Femur (tissue), 1 donor: Measurements from ENCODE around the gene RGS13.
"Not testable (repeated sequence)": the region's sequence is repeated elsewhere in the genome, so short reads cannot be mapped to it uniquely, and the experiment has no call there.

Source experiments
- DNase-seq: peaks from one replicate; pipeline ENCODE4 v3.0.0-alpha.2; 2017

Gene RGS13

DNA sequence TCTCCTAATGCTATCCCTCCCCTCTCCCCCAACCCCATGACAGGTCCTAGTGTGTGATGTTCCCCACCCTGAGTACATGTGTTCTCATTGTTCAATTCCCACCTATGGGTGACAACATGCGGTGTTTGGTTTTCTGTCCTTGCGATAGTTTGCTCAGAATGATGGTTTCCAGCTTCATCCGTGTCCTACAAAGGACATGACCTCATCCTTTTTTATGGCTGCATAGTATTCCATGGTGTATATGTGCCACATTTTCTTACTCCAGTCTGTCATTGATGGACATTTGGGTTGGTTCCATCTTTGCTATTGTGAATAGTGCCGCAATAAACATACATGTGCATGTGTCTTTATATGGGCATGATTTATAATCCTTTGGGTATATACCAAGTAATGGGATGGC lies 47.1 kb downstream of the RGS13 start:
- DNase-seq, result not testable (repeated sequence)

GRCh38 chr1:192689459-192689858 lies 53.5 kb downstream of the RGS13 start:
- no peak for DNase-seq

DNA sequence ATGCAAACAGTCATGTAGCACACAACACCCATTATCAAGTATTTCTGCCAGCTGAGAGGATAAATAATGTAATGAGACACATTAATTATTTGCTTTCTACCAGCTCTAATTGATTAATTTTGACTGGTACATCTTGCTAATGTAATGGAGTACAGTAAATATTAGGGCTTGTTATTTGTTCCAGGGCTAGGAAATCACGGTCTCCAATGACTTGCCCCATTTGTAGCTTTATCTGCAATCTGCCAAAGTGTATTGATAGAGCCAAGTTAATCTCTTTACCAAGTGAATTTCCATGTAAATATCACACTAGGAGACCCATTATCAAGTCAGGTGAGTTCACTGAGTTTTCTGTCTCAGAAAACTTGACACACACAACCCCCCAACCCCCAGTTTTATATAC lies 55.1 kb downstream of the RGS13 start:
- DNase-seq, result no peak

GRCh38 chr1:192696082-192696481 lies 60.1 kb downstream of the RGS13 start:
- no peak for DNase-seq

GRCh38 chr1:192697771-192698170 lies 61.8 kb downstream of the RGS13 start:
- no peak for DNase-seq

DNA sequence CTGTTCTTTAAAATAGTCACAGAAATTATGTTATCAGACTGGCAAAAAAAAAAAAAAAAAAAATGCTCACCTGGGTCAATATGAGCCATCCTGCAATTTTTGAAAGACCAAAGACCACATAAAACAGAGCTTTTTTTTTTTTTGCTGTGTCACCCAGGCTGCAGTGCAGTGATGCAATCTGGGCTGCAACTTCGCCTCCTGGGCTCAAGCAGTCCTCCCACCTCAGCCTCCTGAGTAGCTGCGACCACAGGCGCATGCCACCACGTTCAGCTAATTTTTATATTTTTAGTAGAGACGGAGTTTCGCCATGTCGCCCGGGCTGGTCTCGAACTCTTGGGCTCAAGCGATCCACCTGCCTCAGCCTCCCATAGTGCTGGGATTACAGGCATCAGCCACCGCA lies 62.8 kb downstream of the RGS13 start:
- DNase-seq, result no peak

DNA sequence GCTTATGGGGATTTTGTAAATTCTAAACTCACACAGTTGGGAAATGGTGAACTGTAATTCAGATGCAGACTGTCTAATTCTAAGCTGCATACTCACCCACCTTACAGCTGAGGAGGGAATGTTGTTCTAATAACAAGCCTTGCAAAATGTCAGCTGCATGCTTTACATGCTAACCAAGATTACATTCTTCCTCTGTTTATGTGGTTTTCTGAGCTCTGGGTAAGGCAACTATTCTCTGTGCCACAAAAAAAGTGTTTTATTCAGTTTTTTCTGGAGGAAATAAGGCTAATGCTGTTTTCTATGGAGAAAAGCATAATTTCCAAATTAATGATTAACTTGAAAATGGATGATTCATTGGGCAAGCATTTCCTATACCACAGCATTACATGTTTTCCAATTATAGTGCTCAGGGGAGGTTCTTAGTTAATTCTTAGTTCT lies 64.9 kb downstream of the RGS13 start:
- DNase-seq, result no peak

DNA sequence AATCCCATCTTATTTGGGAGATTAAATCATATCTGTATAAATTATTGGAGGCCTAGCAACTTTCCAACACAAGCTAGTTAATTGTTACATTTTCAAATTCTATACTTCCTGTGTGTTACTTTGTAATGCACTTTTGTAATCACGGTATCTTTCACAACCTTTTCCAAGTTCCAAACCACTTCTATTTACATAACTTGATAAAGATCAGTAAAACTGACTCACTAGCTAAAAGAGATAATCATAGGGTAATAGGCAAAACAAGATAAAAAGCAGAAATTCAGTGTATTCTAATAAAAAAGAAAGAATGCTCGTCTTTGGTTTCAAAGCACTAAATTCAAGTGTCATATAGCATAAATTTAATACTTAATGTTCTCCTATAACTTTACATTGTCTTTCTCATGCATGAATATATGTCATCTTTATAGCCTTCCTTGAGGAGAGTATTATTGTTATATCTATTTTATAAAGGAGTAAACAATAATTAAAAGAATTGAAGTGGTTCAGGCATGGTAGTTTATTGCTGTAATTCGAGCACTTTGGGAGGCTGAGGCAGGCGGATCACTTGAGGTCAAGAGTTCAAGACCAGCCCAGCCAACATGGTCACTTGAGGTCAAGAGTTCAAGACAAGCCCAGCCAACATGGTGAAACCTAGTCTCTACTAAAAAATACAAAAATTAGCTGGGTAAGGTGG lies 66.4 kb downstream of the RGS13 start:
- no peak for DNase-seq

DNA sequence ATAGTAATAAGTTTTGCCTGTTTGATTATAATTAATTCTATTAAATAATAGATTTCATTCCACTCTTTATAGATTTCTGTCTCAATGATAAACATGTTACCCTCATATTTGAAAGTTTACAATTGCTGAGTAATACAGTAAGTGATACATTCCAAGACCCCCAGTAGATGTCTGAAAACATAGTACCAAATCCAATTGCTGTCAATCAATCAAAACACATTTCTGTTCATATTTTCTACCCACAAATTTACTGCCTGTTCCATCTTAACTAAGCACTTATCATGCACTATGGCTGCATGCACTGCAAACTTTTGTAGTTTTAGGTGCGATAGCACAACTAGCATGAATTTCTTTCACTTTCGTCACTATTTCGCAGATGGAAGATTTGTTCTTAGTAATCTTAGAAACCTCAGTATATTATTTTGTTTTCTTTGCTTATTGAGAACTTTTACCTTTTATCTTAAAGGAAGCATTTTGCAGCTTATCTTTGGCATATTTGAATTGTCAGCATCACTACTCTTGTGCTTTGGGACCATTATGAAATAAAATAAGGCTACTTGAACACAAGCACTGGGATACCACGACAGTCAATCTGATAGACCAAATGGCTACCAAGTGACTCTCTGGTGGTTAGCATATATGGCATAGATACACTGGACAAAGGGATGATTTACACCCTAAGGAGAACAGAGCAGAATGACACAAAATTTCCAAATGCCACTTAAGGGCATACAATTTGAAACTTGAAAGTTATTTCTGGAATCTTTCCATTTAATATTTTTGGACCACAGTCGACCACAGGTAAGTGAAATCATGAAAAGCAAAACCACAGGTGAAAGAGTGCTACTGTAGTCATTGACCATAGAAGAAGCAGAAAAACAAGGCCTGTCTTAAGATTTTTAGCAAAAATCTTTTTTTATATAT lies 67.6 kb downstream of the RGS13 start:
- no peak for DNase-seq

DNA sequence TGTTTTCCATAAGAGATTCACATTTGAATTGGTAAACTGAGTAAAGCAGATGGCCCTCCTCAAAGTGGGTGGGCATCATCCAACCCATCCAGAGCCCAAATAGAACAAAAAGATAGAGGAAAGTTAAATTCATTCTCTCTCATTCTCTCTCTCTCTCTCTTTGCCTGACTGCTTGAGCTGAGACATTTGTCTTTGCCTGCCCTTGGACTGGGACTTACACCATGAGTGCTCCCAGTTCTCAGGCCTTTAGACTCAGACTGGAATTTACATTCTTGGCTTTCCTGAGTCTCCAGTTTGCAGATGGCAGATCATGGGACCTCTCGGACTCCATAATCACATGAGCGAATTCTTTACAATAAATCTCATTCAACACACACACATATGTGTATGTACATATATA lies 69.6 kb downstream of the RGS13 start:
- DNase-seq, result no peak

- no peak for DNase-seq
Measured at GRCh38 chr1:192706936-192707335, 71.0 kb downstream of the RGS13 start.

DNA sequence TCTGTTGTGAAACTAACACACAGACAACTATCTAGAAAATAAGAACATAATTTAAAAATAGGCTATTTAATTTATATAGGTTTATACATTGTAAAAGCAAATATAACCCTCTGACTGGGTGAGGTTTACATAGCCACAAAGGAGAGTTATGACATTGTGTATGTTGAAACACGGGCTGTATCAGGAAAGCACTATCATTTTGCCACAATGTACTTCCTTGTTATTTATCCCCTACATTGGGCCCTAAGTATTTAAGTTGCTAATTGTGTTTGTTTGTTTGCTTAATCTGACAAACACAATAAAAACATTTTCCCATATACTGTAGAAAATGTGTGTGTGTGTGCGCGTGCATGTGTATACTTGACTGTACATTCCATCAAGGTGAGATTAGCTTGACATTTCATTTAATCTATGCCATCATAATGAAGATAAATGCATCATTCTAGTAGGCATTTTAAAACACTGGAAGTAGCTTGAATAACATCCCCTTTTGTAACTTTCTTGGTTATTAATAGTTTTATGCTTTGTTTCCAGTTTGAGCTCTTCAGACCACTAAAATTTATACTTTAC lies 72.1 kb downstream of the RGS13 start:
- no peak for DNase-seq

- DNase-seq, result no peak
Measured at GRCh38 chr1:192709544-192709943, 73.6 kb downstream of the RGS13 start.
